Measurements from ENCODE around the gene PLCH1.
A peak's percentile ranks its signal among the peaks of the same experiment; 100 is the strongest.

PLCH1 gene

DNA sequence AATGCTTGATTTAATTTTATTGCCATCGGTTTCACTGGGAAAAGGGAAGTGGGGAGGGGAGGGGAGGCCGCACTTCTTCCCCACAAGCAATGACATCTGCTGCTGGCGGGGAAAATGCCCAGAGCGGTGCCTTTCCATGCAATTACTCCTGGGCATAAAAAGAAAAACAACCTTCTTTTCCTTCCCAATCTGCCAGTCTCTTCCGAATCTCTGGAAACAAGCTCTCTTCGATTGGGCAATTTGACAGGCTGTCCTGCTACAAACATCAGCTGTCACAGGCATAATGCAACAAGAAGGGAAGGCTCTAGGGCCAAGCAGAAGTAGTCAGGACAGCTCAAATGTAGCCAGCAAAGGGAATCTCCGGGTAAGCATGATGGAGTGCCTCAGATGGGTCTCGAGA is 358.0 kb downstream of the PLCH1 start:
- no peak overlapping the region for H3K27ac ChIP-seq
- TF ChIP-seq, protein P1, sequence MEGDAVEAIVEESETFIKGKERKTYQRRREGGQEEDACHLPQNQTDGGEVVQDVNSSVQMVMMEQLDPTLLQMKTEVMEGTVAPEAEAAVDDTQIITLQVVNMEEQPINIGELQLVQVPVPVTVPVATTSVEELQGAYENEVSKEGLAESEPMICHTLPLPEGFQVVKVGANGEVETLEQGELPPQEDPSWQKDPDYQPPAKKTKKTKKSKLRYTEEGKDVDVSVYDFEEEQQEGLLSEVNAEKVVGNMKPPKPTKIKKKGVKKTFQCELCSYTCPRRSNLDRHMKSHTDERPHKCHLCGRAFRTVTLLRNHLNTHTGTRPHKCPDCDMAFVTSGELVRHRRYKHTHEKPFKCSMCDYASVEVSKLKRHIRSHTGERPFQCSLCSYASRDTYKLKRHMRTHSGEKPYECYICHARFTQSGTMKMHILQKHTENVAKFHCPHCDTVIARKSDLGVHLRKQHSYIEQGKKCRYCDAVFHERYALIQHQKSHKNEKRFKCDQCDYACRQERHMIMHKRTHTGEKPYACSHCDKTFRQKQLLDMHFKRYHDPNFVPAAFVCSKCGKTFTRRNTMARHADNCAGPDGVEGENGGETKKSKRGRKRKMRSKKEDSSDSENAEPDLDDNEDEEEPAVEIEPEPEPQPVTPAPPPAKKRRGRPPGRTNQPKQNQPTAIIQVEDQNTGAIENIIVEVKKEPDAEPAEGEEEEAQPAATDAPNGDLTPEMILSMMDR (conservative IDR thresholded peaks at IDR 0.05), result no peak
- TF ChIP-seq ZFX (IDR thresholded peaks at IDR 0.05), result no peak

DNA sequence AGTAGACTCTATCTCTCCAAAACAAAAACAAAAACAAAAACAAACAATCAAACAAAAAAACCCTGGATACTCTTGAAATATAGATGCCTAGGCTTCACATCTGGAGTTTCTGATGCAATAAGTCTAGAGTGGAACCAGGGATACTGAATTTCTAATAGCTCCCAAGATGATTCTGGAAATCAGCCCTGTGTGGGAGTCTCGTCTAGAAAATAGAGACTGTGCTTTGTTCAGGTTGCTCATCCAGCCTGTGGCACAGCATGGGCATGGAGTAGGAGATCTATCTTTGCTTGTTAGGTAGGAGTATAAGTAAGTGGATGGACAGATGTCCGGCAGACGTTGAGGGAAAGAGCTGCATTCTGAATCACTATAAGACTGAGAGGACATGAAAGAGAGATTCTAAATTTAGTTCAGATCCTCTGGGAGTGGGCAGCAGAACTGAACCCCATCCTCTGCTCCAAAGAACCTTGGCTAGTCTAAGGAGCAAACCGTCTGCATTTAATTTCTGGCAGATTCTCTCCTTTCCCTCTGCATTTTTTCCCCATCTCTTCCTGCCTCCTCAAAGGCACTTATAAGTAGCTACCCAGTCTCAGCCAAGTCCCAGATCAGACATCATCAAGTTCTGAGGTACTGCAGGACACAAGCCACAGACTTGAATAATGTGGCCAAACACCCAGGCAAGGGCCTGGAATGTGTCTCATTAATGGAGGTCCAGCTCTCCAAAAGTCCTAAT is 358.8 kb downstream of the PLCH1 start:
- TF ChIP-seq, protein P1 (conservative IDR thresholded peaks at IDR 0.05), result no peak
- TF ChIP-seq ZFX (IDR thresholded peaks at IDR 0.05), result no peak
- no peak overlapping the region for H3K27ac ChIP-seq

DNA sequence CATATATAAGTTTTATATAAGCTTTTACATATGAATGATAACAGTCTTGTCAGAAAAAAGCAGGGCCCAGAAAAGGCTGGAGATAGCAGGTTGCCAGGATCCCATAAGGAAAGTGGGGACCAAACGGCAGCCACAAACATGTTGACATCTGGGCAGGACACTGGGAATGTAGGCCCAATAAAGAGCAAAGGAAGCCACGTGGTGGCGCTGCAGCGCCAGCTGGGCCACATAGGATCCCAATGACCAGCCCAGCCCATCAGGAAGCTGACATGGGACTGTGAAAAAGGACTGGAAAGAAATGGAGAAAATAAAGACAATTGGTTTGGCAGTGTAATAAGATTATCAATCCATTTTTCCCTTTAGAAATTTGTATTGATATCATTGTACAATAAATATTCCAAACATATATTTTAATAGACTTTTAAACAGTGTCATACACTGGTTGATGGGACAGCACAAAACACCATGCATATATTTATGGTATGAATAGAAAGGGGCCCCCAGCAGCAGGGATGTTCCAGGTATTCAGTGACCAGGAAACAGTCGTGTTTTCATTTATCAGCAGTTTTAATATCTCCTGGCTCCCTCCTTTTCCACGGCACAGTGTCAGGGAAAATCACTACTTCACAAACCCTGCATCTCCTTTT is 362.4 kb downstream of the PLCH1 start:
- TF ChIP-seq, protein P1 (conservative IDR thresholded peaks at IDR 0.05), result peak; percentile 98
- TF ChIP-seq ZFX (IDR thresholded peaks at IDR 0.05), result no peak
- H3K27ac ChIP-seq, result no peak overlapping the region

DNA sequence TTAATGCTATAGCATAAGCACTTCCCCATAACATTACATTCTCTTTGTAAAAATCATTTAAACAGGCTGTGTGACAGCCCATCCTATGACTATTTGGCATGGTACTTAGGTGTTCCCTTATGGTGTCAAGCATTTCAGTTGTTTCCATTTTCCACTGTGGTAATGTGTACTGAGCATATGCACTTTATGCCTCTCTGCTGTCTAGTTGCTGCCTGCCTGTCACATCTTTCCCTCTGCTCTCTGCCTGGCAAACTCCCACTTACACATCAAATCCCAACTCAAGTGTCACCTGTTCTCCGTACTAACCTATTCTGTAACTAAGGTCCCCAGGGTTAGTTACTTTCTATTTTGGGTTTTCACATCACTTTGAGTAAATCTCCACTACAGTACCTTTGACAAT is 367.0 kb downstream of the PLCH1 start:
- H3K27ac ChIP-seq, result no peak overlapping the region
- TF ChIP-seq, protein P1 (conservative IDR thresholded peaks at IDR 0.05), result no peak
- TF ChIP-seq ZFX (IDR thresholded peaks at IDR 0.05), result no peak

DNA sequence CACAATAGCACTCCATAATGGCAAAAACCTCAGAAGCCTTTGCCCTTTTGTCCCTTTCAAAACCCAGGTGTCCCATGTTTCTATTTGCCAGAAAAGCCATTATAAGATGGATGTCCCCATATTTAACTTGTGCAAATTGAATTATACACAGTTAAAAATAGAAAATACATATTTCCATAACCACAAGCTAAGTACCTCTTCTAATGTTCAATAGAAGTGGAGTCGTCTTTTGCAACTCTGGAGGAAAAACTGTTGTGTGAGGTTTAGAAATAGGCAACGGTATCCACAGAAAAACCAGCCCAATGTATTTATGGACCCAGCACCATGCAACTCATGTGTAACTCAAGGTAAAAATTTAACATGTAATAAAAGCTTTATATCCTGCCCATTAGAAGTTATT is 367.8 kb downstream of the PLCH1 start:
- H3K27ac ChIP-seq, result no peak overlapping the region
- TF ChIP-seq, protein P1 (conservative IDR thresholded peaks at IDR 0.05), result no peak
- no peak for TF ChIP-seq ZFX (IDR thresholded peaks at IDR 0.05)

DNA sequence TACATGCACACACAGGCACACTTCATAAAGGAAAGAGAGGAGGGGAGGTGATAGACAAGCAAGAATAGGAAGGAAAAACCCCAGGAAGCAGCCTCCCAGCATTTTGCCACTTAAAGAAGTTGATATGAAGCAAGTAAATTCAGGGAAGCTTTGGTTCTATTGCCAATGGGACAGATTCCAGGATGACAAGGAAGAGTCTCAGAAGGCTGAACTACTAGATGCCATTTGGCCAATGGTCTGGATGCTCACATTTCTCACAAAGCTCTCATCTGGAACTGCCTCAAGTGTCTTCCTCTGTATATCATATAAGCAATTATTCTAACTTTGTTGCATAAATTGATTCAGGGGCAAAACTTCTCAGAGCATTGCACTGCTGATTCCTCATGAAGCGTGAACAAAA is 372.6 kb downstream of the PLCH1 start:
- no peak for TF ChIP-seq ZFX (IDR thresholded peaks at IDR 0.05)
- TF ChIP-seq, protein P1 (conservative IDR thresholded peaks at IDR 0.05), result no peak

DNA sequence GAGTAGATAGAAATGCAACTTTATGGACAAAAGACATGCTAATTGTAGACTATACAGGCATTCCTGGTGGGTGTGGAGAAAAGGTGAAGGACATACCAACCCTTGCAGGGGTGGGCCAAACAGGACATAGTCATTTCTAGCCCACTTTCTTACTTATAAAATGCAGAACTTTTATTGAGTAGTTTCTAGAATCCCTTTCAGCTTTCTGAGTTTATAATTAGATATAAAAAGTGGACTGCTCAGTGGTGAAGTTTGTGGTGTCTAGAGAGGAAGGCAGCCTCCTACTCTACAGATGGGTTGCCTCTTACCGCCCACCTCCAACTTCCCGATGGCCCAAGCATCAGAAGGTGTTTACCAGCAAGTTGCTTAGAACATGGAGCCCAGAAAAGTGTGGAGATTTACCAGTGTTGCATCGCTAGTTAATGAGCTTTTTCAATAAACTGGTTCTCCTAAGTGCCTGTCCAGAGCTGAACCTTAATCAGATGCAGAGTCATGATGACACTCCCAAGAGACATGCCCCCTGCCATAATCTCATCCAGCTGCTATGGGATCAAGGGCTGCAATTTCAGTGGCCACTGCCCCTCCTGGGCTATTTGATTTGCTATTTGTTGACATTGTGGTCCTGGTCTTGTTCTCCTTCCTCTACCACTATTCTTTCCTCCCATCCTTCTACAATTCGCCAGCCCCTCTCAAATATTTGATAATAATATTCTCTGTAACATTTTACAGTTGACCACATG is 373.9 kb downstream of the PLCH1 start:
- no peak overlapping the region for H3K27ac ChIP-seq
- TF ChIP-seq, protein P1 (conservative IDR thresholded peaks at IDR 0.05), result no peak

More for the DNA sequence above, 372.6 kb downstream of the PLCH1 start:
- H3K27ac ChIP-seq, result no peak overlapping the region

All from C4-2B (cell line).